Keratinocyte (primary cell): ENCODE data around the gene BTK. TPM values are rescaled to one million over a fixed set of nuclear protein-coding genes. Genes with fewer than 3 reads are reported as not detected.

Experiments used
- DNase-seq: peaks from one replicate; pipeline ENCODE4 v3.0.0-alpha.2; 2011; ENCODE audit warnings: low read depth, missing footprints, low spot score
- FAIRE-seq: peaks from 2 replicates; lab custom pipeline; 2011; peaks lifted over from hg19 to GRCh38; lab: Jason Lieb, UNC
- H2AFZ ChIP-seq: 2 replicates; pipeline ENCODE4 v1.6.0; 2012; ENCODE audit warnings: low read length, control low read depth, inconsistent platforms; ENCODE audit not compliant: control insufficient read depth
- H3K27ac ChIP-seq: 2 replicates; pipeline ENCODE4 v1.5.1; 2011; ENCODE audit warnings: low read length; ENCODE audit not compliant: control insufficient read depth, insufficient read depth
- H3K27me3 ChIP-seq: 3 replicates; pipeline ENCODE4 v1.6.0; 2011; ENCODE audit warnings: low read length; ENCODE audit not compliant: control insufficient read depth, insufficient read depth; ENCODE audit errors: extremely low read depth
- H3K36me3 ChIP-seq, 2 experiments: 2 replicates in 1 of 2; 3 replicates in 1 of 2; pipeline ENCODE4 v1.5.1; 2011; ENCODE audit warnings: low read length in 2 of 2, mild to moderate bottlenecking in 1 of 2; ENCODE audit not compliant: control insufficient read depth in 2 of 2, insufficient read depth in 2 of 2; ENCODE audit errors: extremely low read depth in 1 of 2
- H3K4me1 ChIP-seq: 3 replicates; pipeline ENCODE4 v1.5.1; 2011; ENCODE audit warnings: low read length; ENCODE audit not compliant: control insufficient read depth, insufficient read depth; ENCODE audit errors: extremely low read depth
- H3K4me2 ChIP-seq: 3 replicates; pipeline ENCODE4 v1.6.0; 2011; ENCODE audit warnings: low read depth, low read length; ENCODE audit not compliant: control insufficient read depth, insufficient read depth; ENCODE audit errors: extremely low read depth
- H3K4me3 ChIP-seq, 3 experiments: fragments of 200-600 bp in 1 of 3; sonication (generic) in 1 of 3; 2 replicates in 2 of 3; 3 replicates in 1 of 3; pipeline ENCODE4 v1.5.1; 2011 to 2016; ENCODE audit warnings: low read length in 3 of 3, mild to moderate bottlenecking in 3 of 3, control low read depth in 2 of 3, inconsistent platforms in 1 of 3, low read depth in 1 of 3, mixed read lengths in 1 of 3, mixed run types in 1 of 3, moderate library complexity in 1 of 3; ENCODE audit not compliant: control insufficient read depth in 2 of 3, insufficient read depth in 2 of 3; ENCODE audit errors: extremely low read depth in 1 of 3
- H3K79me2 ChIP-seq: 2 replicates; pipeline ENCODE4 v1.6.0; 2012; ENCODE audit warnings: low read length; ENCODE audit not compliant: control insufficient read depth, insufficient read depth
- H3K9ac ChIP-seq: 3 replicates; pipeline ENCODE4 v1.6.0; 2011; ENCODE audit warnings: low read length; ENCODE audit not compliant: control insufficient read depth, insufficient read depth; ENCODE audit errors: extremely low read depth
- H3K9me1 ChIP-seq: 3 replicates; pipeline ENCODE4 v1.6.0; 2011; ENCODE audit warnings: low read length; ENCODE audit not compliant: control insufficient read depth, insufficient read depth; ENCODE audit errors: extremely low read depth
- H3K9me3 ChIP-seq: 2 replicates; pipeline ENCODE4 v1.5.1; 2012; ENCODE audit warnings: low read depth, low read length; ENCODE audit not compliant: control insufficient read depth
- H4K20me1 ChIP-seq: 3 replicates; pipeline ENCODE4 v1.6.0; 2011; ENCODE audit warnings: low read length; ENCODE audit not compliant: control insufficient read depth, insufficient read depth; ENCODE audit errors: extremely low read depth
- CTCF ChIP-seq, 3 experiments: IDR thresholded peaks in 1 of 3; conservative IDR thresholded peaks in 1 of 3; optimal IDR thresholded peaks in 1 of 3; 2 replicates in 2 of 3; 3 replicates in 1 of 3; pipeline versions ENCODE3 to v1.5.1; 2011; ENCODE audit warnings: low read length in 3 of 3, mild to moderate bottlenecking in 3 of 3, moderate library complexity in 2 of 3, control low read depth in 1 of 3, inconsistent platforms in 1 of 3; ENCODE audit not compliant: insufficient read depth in 2 of 3; ENCODE audit errors: extremely low read depth in 1 of 3
- EZH2 ChIP-seq: IDR thresholded peaks from one replicate; pipeline ENCODE4 v1.6.1; 2012; ENCODE audit warnings: inconsistent platforms, mild to moderate bottlenecking, low read length, moderate library complexity
- dilution Hi-C: fragments of 300-500 bp; cut with MboI; formaldehyde crosslinking; loops from one replicate; pipeline ENCODE4 v1.7.0; 2020; ENCODE audit warnings: low sequenced_read_pairs; ENCODE audit not compliant: extremely low pct_ligation_motif_present
- polyA plus RNA-seq, 5 experiments: library from polyadenylated mRNA; depleted of rRNA in 3 of 5; stranded (reverse) in 3 of 5; stranded (forward) in 1 of 5; unstranded in 1 of 5; fragments of >200 nt; gene quantifications; 1 replicate in 1 of 5; 2 replicates in 3 of 5; 3 replicates in 1 of 5; pipeline versions ENCODE4 v1.2.1 to v1.2.3, GENCODE V29; 2011 to 2012; ENCODE audit warnings: missing spikeins in 2 of 5, low read depth in 1 of 5, low replicate concordance in 1 of 5

Gene BTK
- polyA plus RNA-seq, 1 donor (not counting 4 experiments of a cell fraction or from before 2014, with no cell fraction given), result 0.05 TPM

GRCh38 chrX:101383679-101384205, 2.2 kb downstream of the BTK start:
- TF ChIP-seq EZH2 (no peak), CTCF (optimal IDR thresholded peaks at IDR 0.05 in 1 of 3, IDR thresholded peaks at IDR 0.05 in 1 of 3, conservative IDR thresholded peaks at IDR 0.05 in 1 of 3; ENCODE audit: extremely low read depth in 1 of 3, insufficient read depth in 2 of 3, low read length in 3 of 3) (no peak)
- H3K27me3 ChIP-seq, result no peaks in the 10 kb centered on the region
- no peaks in the 10 kb centered on the region for H3K9me3 ChIP-seq
- no peaks in the 10 kb centered on the region for H3K9me1 ChIP-seq
- DNase-seq, result no peak
- FAIRE-seq, result no peak
- no peak overlapping the region for H3K4me2 ChIP-seq
- no peaks in the 10 kb centered on the region for H3K79me2 ChIP-seq
- H3K4me1 ChIP-seq, result no peaks in the 10 kb centered on the region
- dilution Hi-C loops, result no loop called here
- no peak overlapping the region for H2AFZ ChIP-seq
- no peak overlapping the region for H3K9ac ChIP-seq
- H3K4me3 ChIP-seq, result no peak overlapping the region
- H3K27ac ChIP-seq, result no peak overlapping the region
- H4K20me1 ChIP-seq, result no peaks in the 10 kb centered on the region
- H3K36me3 ChIP-seq, result no peaks in the 10 kb centered on the region

- Histone ChIP-seq H3K36me3 (no peaks in the 10 kb centered on the region), H3K27ac (no peak overlapping the region), H3K9me1 (no peaks in the 10 kb centered on the region), H3K4me2 (no peak overlapping the region), H3K9ac (no peak overlapping the region), H3K79me2 (no peaks in the 10 kb centered on the region), H3K9me3 (no peaks in the 10 kb centered on the region), H2AFZ (no peak overlapping the region), H3K4me3 (no peak overlapping the region), H4K20me1 (no peaks in the 10 kb centered on the region), H3K4me1 (no peaks in the 10 kb centered on the region), H3K27me3 (no peaks in the 10 kb centered on the region)
- TF ChIP-seq EZH2, result no peak
- TF ChIP-seq CTCF (optimal IDR thresholded peaks at IDR 0.05 in 1 of 3, IDR thresholded peaks at IDR 0.05 in 1 of 3, conservative IDR thresholded peaks at IDR 0.05 in 1 of 3; ENCODE audit: extremely low read depth in 1 of 3, insufficient read depth in 2 of 3, low read length in 3 of 3), result no peak
- dilution Hi-C loops, result no loop called here
- no peak for DNase-seq
- FAIRE-seq, result no peak
Measured at GRCh38 chrX:101377547-101377946, 8.4 kb downstream of the BTK start.
